ENCODE results near the gene TGM5.

DNA sequence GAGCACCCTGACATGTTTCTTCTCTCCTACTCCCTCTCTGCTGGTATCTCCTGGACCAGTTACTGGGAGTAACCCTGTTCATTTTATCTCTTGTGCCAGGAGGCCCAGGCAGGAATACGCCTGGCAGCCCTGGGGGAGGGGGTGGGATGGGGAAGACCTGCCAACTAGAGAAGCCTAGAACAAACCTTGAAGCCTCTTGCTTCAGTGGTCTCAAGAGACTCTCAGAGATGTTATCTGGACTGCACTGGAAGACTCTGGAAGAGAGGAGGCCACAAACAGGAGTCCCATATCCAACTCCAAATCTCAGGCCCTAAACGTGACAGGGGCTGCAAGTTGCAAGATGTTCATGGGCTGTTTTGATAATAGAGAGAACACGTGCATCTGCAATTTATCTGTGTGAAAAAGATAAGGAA lies 45.7 kb downstream of the TGM5 start, which contains the start of gene EPB42:
- TF ChIP-seq, protein P1, sequence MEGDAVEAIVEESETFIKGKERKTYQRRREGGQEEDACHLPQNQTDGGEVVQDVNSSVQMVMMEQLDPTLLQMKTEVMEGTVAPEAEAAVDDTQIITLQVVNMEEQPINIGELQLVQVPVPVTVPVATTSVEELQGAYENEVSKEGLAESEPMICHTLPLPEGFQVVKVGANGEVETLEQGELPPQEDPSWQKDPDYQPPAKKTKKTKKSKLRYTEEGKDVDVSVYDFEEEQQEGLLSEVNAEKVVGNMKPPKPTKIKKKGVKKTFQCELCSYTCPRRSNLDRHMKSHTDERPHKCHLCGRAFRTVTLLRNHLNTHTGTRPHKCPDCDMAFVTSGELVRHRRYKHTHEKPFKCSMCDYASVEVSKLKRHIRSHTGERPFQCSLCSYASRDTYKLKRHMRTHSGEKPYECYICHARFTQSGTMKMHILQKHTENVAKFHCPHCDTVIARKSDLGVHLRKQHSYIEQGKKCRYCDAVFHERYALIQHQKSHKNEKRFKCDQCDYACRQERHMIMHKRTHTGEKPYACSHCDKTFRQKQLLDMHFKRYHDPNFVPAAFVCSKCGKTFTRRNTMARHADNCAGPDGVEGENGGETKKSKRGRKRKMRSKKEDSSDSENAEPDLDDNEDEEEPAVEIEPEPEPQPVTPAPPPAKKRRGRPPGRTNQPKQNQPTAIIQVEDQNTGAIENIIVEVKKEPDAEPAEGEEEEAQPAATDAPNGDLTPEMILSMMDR (IDR thresholded peaks at IDR 0.05; ENCODE audit: low read depth, low read length, poor library complexity, severe bottlenecking), result no peak
- no peak for TF ChIP-seq EZH2phosphoT487 (IDR thresholded peaks at IDR 0.05; ENCODE audit: borderline replicate concordance, low read length)

Measured in DOHH2 (cell line).